HG03432 (cell line): ENCODE results near the gene HRH4.

Experiments used
- ATAC-seq: cut with Tn5 transposase; IDR thresholded peaks from one replicate; pipeline ENCODE4 v1.9.1; 2021; ENCODE audit warnings: mild to moderate bottlenecking, moderate library complexity; ENCODE audit not compliant: unreplicated experiment

Gene HRH4

GRCh38 chr18:24460388-24460787 lies at the start of gene HRH4:
Gene HRH4 (plus strand): TSS chr18:24460637. CDS start chr18:24460729, 92 bp downstream.
- no peak for ATAC-seq

- no peak for ATAC-seq
Observed at GRCh38 chr18:24413148-24413547, 47.3 kb upstream of the HRH4 start.

GRCh38 chr18:24414349-24415003 lies 46.0 kb upstream of the HRH4 start:
- ATAC-seq = peak; percentile 80

- ATAC-seq = no peak
Observed at GRCh38 chr18:24417480-24417879, 43.0 kb upstream of the HRH4 start.

GRCh38 chr18:24420551-24420950 lies 39.9 kb upstream of the HRH4 start:
- ATAC-seq = no peak

- no peak for ATAC-seq
Observed at GRCh38 chr18:24421831-24422230, 38.6 kb upstream of the HRH4 start.

GRCh38 chr18:24426073-24426397 lies 34.4 kb upstream of the HRH4 start:
- no peak for ATAC-seq

GRCh38 chr18:24426398-24427294 lies 33.8 kb upstream of the HRH4 start, which contains the start of gene IMPACT:
Gene IMPACT (plus strand): TSS chr18:24426670. CDS start chr18:24426757, 87 bp downstream.
- ATAC-seq = peak; percentile 96

GRCh38 chr18:24427484-24427883 lies 33.0 kb upstream of the HRH4 start:
- ATAC-seq = no peak

- ATAC-seq = no peak
Observed at GRCh38 chr18:24428709-24429108, 31.7 kb upstream of the HRH4 start.

- no peak for ATAC-seq
Observed at GRCh38 chr18:24429188-24429587, 31.2 kb upstream of the HRH4 start.

GRCh38 chr18:24432618-24433017 lies 27.8 kb upstream of the HRH4 start:
- no peak for ATAC-seq

GRCh38 chr18:24436939-24437338 lies 23.5 kb upstream of the HRH4 start:
- no peak for ATAC-seq

- ATAC-seq = peak; percentile 86
Observed at GRCh38 chr18:24443870-24444269, 16.6 kb upstream of the HRH4 start.

GRCh38 chr18:24446453-24446852 lies 14.0 kb upstream of the HRH4 start:
- peak; percentile 73 for ATAC-seq

GRCh38 chr18:24446953-24447538 lies 13.4 kb upstream of the HRH4 start:
- no peak for ATAC-seq

GRCh38 chr18:24447961-24448360 lies 12.5 kb upstream of the HRH4 start:
- no peak for ATAC-seq

GRCh38 chr18:24456549-24456948 lies 3.9 kb upstream of the HRH4 start:
- ATAC-seq = peak; percentile 91

- ATAC-seq = no peak
Observed at GRCh38 chr18:24459772-24460171, 665 bp upstream of the HRH4 start.

GRCh38 chr18:24461996-24462395 lies 1.6 kb downstream of the HRH4 start:
- ATAC-seq = no peak

GRCh38 chr18:24462838-24463775 lies 2.7 kb downstream of the HRH4 start:
- ATAC-seq = no peak
